ENCODE results near the gene GSTO2.

The GSTO2 gene

DNA sequence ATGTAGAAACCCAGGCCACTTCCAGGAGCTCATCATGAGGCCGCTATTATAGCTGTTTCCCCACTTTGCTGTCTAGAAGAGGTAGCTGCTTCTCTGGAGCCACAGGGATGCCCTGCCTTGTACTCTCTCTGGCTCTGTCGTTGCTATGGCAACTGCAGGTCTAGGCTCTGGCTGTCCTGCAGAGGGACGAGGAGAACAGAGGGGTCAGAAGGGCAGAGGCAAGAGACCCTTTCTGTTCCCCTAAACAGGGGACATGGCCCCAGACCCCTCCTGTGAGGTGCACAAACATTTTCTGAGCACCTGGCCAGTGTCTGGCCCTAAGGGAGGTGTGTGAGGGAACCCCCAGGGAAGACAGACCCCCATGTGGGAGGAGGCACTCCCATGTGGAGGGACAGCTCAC is 37.9 kb downstream of the GSTO2 start:
- DNase-seq (no peak), ATAC-seq (no peak)
- Mint-ChIP-seq H3K4me3 (no peak overlapping the region), H3K27me3 (peaks cover 18% of the 10 kb centered on the region), H3K9me3 (peaks cover 10 to 13% of the 10 kb centered on the region in 2 donors), H3K4me1 (peaks cover 83% of the 10 kb centered on the region), H3K27ac (no peak overlapping the region)

- ATAC-seq (peak; percentile 3), DNase-seq (no peak)
- peak overlapping the region; percentile 92 to 94 for H3K27ac Mint-ChIP-seq
- peaks cover 18% of the 10 kb centered on the region for H3K27me3 Mint-ChIP-seq
- peaks cover 92% of the 10 kb centered on the region for H3K4me1 Mint-ChIP-seq
- H3K4me3 Mint-ChIP-seq = peak overlapping the region; percentile 30 to 68
- H3K9me3 Mint-ChIP-seq = peaks cover 7 to 10% of the 10 kb centered on the region in 2 donors
Measured at GRCh38 chr10:104307576-104308438, 38.8 kb downstream of the GSTO2 start.

- Mint-ChIP-seq H3K4me3 (peak overlapping the region; percentile 30 to 68), H3K27me3 (peaks cover 18% of the 10 kb centered on the region), H3K9me3 (peaks cover 1 to 3% of the 10 kb centered on the region in 2 donors), H3K4me1 (peaks cover 89% of the 10 kb centered on the region), H3K27ac (peak overlapping the region; percentile 4 to 92)
- ATAC-seq = peak; percentile 88
- DNase-seq = peak; percentile 53 to 67
Measured at GRCh38 chr10:104308439-104308903, 39.5 kb downstream of the GSTO2 start.

GRCh38 chr10:104309980-104310978 is 41.3 kb downstream of the GSTO2 start:
- no peak for ATAC-seq
- Mint-ChIP-seq H3K4me3 (peak overlapping the region in 1 of 2 donors; percentile 24), H3K4me1 (peaks cover 74% of the 10 kb centered on the region)

GRCh38 chr10:104311184-104311720 is 42.3 kb downstream of the GSTO2 start:
- H3K27ac Mint-ChIP-seq = no peak overlapping the region
- peaks cover 65% of the 10 kb centered on the region for H3K4me1 Mint-ChIP-seq
- ATAC-seq (no peak), DNase-seq (no peak)
- H3K4me3 Mint-ChIP-seq = no peak overlapping the region
- H3K9me3 Mint-ChIP-seq = no peaks in the 10 kb centered on the region
- H3K27me3 Mint-ChIP-seq = peaks cover 11% of the 10 kb centered on the region

More at GRCh38 chr10:104309980-104310978, 41.3 kb downstream of the GSTO2 start:
- peak overlapping the region in 1 of 2 donors; percentile 30 for H3K27ac Mint-ChIP-seq
- no peak for DNase-seq
- peaks cover 18% of the 10 kb centered on the region for H3K27me3 Mint-ChIP-seq
- H3K9me3 Mint-ChIP-seq = no peaks in the 10 kb centered on the region

- Mint-ChIP-seq H3K9me3 (no peaks in the 10 kb centered on the region), H3K27ac (no peak overlapping the region), H3K4me1 (peaks cover 59% of the 10 kb centered on the region), H3K27me3 (no peaks in the 10 kb centered on the region), H3K4me3 (no peak overlapping the region)
- ATAC-seq (peak; percentile 11), DNase-seq (no peak)
Measured at GRCh38 chr10:104314591-104315485, 45.9 kb downstream of the GSTO2 start.

GRCh38 chr10:104315486-104315921 is 46.5 kb downstream of the GSTO2 start:
- no peak overlapping the region for H3K27ac Mint-ChIP-seq
- no peaks in the 10 kb centered on the region for H3K9me3 Mint-ChIP-seq
- peaks cover 59% of the 10 kb centered on the region for H3K4me1 Mint-ChIP-seq
- DNase-seq = no peak
- no peaks in the 10 kb centered on the region for H3K27me3 Mint-ChIP-seq
- ATAC-seq = peak; percentile 32
- no peak overlapping the region for H3K4me3 Mint-ChIP-seq

DNA sequence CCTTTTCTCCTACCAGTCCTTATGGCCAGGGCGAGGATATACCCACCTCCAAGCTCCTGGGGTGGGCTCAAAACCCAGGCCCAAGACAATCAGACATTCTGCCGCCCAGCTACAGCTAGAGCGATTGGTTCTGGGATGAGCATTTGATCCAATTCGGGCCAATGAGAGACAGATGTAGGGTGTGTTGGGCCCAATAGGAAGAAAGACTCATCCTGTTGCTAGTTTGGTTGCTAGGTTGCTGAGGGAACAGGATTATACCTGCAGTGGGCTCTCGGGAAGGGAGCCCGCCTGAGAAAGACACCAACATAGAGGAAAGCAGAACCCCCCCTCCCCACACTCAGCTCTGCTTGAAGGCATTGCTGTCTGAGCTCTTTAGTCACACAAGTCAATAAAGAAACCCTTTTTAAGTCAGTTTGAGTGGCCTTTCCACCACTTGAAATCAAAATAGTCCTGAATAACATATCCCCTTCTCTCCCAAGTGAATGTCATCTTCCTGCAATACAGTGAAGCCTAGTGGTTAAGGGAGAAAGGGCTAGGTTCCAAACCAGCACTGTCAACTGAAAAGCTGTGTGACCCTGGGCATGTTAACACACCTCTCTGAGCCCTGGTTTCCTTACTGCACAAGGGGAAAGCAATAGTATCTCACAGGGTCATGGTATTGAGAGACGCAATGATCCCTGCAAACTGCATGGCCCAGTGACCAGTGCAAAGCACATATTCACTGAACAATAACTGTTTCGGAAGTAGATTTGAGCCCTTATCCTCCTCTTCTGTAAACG is 47.5 kb downstream of the GSTO2 start:
- no peak overlapping the region for H3K4me3 Mint-ChIP-seq
- H3K27ac Mint-ChIP-seq = no peak overlapping the region
- ATAC-seq (no peak), DNase-seq (no peak)
- no peaks in the 10 kb centered on the region for H3K27me3 Mint-ChIP-seq
- no peaks in the 10 kb centered on the region for H3K9me3 Mint-ChIP-seq
- peaks cover 59% of the 10 kb centered on the region for H3K4me1 Mint-ChIP-seq

DNA sequence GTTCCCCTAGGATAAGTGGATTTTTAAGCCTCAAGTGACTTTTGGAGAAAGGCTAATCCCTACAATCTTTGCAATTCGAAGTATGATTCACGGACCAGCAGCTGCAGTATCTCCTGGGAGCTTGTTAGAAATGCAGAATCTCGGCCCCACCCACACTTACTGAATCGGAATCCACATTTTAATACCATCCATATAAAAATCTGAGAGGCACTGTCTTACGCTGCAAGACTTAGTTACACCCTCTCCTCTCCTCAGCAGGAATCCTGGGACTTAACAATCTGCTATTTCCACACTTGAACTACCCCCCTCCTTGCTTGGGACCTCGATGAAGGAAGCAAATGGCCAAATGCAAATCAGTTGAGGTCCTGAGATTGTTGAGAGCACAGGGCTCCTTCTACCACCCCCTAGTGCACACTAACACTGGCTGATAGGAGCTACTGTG is 48.3 kb downstream of the GSTO2 start:
- DNase-seq = no peak
- ATAC-seq = no peak
- Mint-ChIP-seq H3K4me1 (peaks cover 60% of the 10 kb centered on the region), H3K4me3 (no peak overlapping the region), H3K27me3 (no peaks in the 10 kb centered on the region), H3K27ac (peak overlapping the region in 1 of 2 donors; percentile 42), H3K9me3 (no peaks in the 10 kb centered on the region)

- DNase-seq (no peak), ATAC-seq (no peak)
- Mint-ChIP-seq H3K27me3 (no peaks in the 10 kb centered on the region), H3K4me1 (peaks cover 60% of the 10 kb centered on the region), H3K9me3 (no peaks in the 10 kb centered on the region), H3K4me3 (no peak overlapping the region), H3K27ac (no peak overlapping the region)
Measured at GRCh38 chr10:104317726-104318299, 48.8 kb downstream of the GSTO2 start.

DNA sequence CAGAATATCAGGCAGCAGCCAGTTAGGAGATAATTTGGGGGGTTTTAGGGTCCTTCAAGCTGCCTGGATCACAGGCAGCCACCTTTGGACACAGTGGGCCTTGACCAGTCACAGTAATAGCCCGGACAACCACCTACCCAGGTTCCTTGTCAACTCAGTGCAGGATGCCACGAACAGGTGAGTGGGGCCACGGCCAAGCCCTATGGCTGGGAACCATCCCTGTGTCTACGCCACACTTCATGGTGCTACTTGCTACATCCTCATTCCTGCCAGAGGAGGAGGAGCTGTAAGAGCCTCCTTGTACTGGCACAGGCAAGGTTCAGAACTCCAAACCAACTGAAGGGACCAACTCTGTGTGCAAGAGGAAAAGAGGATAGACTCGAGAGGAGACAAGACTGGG is 49.3 kb downstream of the GSTO2 start:
- ATAC-seq (no peak), DNase-seq (no peak)
- H3K27ac Mint-ChIP-seq = no peak overlapping the region
- H3K9me3 Mint-ChIP-seq = no peaks in the 10 kb centered on the region
- peaks cover 64% of the 10 kb centered on the region for H3K4me1 Mint-ChIP-seq
- no peaks in the 10 kb centered on the region for H3K27me3 Mint-ChIP-seq
- no peak overlapping the region for H3K4me3 Mint-ChIP-seq

GRCh38 chr10:104318810-104319741 is 50.1 kb downstream of the GSTO2 start:
- Mint-ChIP-seq H3K27ac (peak overlapping the region in 1 of 2 donors; percentile 82), H3K27me3 (no peaks in the 10 kb centered on the region), H3K9me3 (no peaks in the 10 kb centered on the region), H3K4me1 (peaks cover 72% of the 10 kb centered on the region), H3K4me3 (no peak overlapping the region)
- no peak for DNase-seq
- ATAC-seq = no peak

DNA sequence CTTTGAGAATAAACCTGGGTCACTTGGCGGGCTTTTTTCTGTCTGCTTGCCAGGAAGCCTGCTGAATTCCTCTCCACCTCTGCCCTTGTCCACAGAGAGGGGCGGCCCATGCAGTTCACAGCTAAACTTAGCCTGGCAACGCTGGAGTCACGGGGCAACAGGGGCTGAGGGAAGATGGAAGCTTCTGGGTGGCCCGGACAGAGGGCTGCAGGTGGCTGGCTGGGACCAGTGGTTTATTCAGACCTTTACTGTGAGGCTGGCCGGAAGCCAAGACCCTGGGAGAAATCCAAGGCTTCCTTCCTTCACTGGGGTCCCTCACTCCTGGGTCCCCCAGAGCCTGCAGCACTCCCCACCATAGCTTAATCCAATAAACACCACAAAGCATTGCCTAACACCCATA is 52.2 kb downstream of the GSTO2 start:
- peak overlapping the region in 1 of 2 donors; percentile 84 for H3K4me3 Mint-ChIP-seq
- H3K4me1 Mint-ChIP-seq = peaks cover 93% of the 10 kb centered on the region
- H3K9me3 Mint-ChIP-seq = no peaks in the 10 kb centered on the region
- DNase-seq (no peak), ATAC-seq (no peak)
- H3K27me3 Mint-ChIP-seq = no peaks in the 10 kb centered on the region
- H3K27ac Mint-ChIP-seq = peak overlapping the region in 1 of 2 donors; percentile 81
